Osteocyte (in vitro differentiated cells): ENCODE measurements around the gene STRIP1. TPM values are rescaled to one million over a fixed set of nuclear protein-coding genes. Genes with fewer than 3 reads are reported as not detected.

Experiments
- DNase-seq: peaks from one replicate; pipeline ENCODE4 v3.0.0; 2021; ENCODE audit warnings: mixed read lengths; ENCODE audit not compliant: unreplicated experiment; ENCODE audit errors: extremely low spot score
- H3K27ac Mint-ChIP-seq: one replicate; pipeline ENCODE4 v1.8.0; 2021; ENCODE audit warnings: mild to moderate bottlenecking, mixed read lengths; ENCODE audit not compliant: unreplicated experiment
- H3K27me3 Mint-ChIP-seq: one replicate; pipeline ENCODE4 v1.8.0; 2021; ENCODE audit warnings: mixed read lengths; ENCODE audit not compliant: unreplicated experiment
- H3K36me3 Mint-ChIP-seq: one replicate; pipeline ENCODE4 v1.8.0; 2021; ENCODE audit warnings: mixed read lengths; ENCODE audit not compliant: unreplicated experiment
- H3K4me1 Mint-ChIP-seq: one replicate; pipeline ENCODE4 v1.8.0; 2021; ENCODE audit warnings: mixed read lengths; ENCODE audit not compliant: unreplicated experiment
- H3K4me3 Mint-ChIP-seq: one replicate; pipeline ENCODE4 v1.8.0; 2021; ENCODE audit warnings: mild to moderate bottlenecking, moderate library complexity, mixed read lengths; ENCODE audit not compliant: unreplicated experiment
- H3K9me3 Mint-ChIP-seq: one replicate; pipeline ENCODE4 v1.8.0; 2021; ENCODE audit warnings: mixed read lengths; ENCODE audit not compliant: unreplicated experiment
- CTCF ChIP-seq: fragments of 200-600 bp; sonication (generic); IDR thresholded peaks from 2 replicates; pipeline ENCODE4 v1.5.0; 2021; ENCODE audit warnings: antibody characterized with exemption, mild to moderate bottlenecking, moderate library complexity
- long read RNA-seq: library from polyadenylated mRNA; unstranded; transcript quantifications from one replicate; pipeline ENCODE4 v2.0.0, GENCODE V29; 2021
- total RNA-seq: library from RNA; stranded (reverse); gene quantifications from 2 replicates; pipeline ENCODE4 v1.2.1, GENCODE V29; 2021

The STRIP1 gene
- 55.7 and 55.8 TPM in 2 replicates for total RNA-seq
- long read RNA-seq, transcript STRIP1-201 (21 exons, 3,265 nt), result major isoform, 30 of 51 reads
- long read RNA-seq, partial matches to known transcripts, result 13 of 51 reads
- long read RNA-seq, other reads (novel, unspliced or antisense), result 8 of 51 reads

- Mint-ChIP-seq H3K27ac (peak within 1 kb of the TSS; percentile 90), H3K36me3 (peaks cover 14% of the 10 kb centered on the region), H3K4me3 (peak within 1 kb of the TSS; percentile 92), H3K4me1 (peaks cover 29% of the 10 kb centered on the region), H3K9me3 (no peaks in the 10 kb centered on the region), H3K27me3 (no peaks in the 10 kb centered on the region)
- DNase-seq, result peak; percentile 96
- TF ChIP-seq CTCF, result no peak
Measured at GRCh38 chr1:110034451-110035235, at the start of gene STRIP1. Gene STRIP1 (plus strand): TSS chr1:110034624. CDS start chr1:110034638, 14 bp downstream.

GRCh38 chr1:109985247-109986053, 49.0 kb upstream of the STRIP1 start:
- Mint-ChIP-seq H3K27ac (peak overlapping the region; percentile 100), H3K4me3 (peak overlapping the region; percentile 96), H3K4me1 (peaks cover 71% of the 10 kb centered on the region), H3K36me3 (peaks cover 5% of the 10 kb centered on the region), H3K9me3 (no peaks in the 10 kb centered on the region), H3K27me3 (no peaks in the 10 kb centered on the region)
- TF ChIP-seq CTCF, result no peak
- no peak for DNase-seq

- Mint-ChIP-seq H3K4me3 (peak overlapping the region; percentile 96), H3K9me3 (no peaks in the 10 kb centered on the region), H3K4me1 (peaks cover 68% of the 10 kb centered on the region), H3K27me3 (no peaks in the 10 kb centered on the region), H3K36me3 (peaks cover 5% of the 10 kb centered on the region), H3K27ac (peak overlapping the region; percentile 100)
- DNase-seq, result no peak
- TF ChIP-seq CTCF, result no peak
Measured at GRCh38 chr1:109986054-109986444, 48.4 kb upstream of the STRIP1 start.

GRCh38 chr1:109988349-109988914, 46.0 kb upstream of the STRIP1 start:
- H3K27me3 Mint-ChIP-seq, result no peaks in the 10 kb centered on the region
- TF ChIP-seq CTCF, result no peak
- no peak overlapping the region for H3K4me3 Mint-ChIP-seq
- H3K9me3 Mint-ChIP-seq, result no peaks in the 10 kb centered on the region
- H3K27ac Mint-ChIP-seq, result no peak overlapping the region
- DNase-seq, result no peak
- peaks cover 5% of the 10 kb centered on the region for H3K36me3 Mint-ChIP-seq
- peaks cover 52% of the 10 kb centered on the region for H3K4me1 Mint-ChIP-seq
